Measurements from ENCODE around the gene YBX2.
"Not testable (repeated sequence)": the region's sequence is repeated elsewhere in the genome, so short reads cannot be mapped to it uniquely, and the experiment has no call there.

The YBX2 gene

GRCh38 chr17:7294614-7295153 lies at the start of gene YBX2:
Gene YBX2, minus strand, starts transcription at chr17:7294639. Its CDS starts 139 bp downstream, at chr17:7294500.
- no peak for DNase-seq

GRCh38 chr17:7343250-7343649 lies 48.8 kb upstream of the YBX2 start:
- no peak for DNase-seq

- no peak for DNase-seq
Observed at GRCh38 chr17:7341842-7342241, 47.4 kb upstream of the YBX2 start.

- no peak for DNase-seq
Observed at GRCh38 chr17:7340179-7340578, 45.7 kb upstream of the YBX2 start.

GRCh38 chr17:7337600-7337999 lies 43.2 kb upstream of the YBX2 start:
- DNase-seq: not testable (repeated sequence)

- peak; percentile 46 for DNase-seq
Observed at GRCh38 chr17:7336240-7337175, 42.1 kb upstream of the YBX2 start, which contains the start of gene ACAP1. Gene ACAP1, plus strand, starts transcription at chr17:7336529. Its CDS starts 206 bp downstream, at chr17:7336735.

GRCh38 chr17:7335765-7336164 lies 41.3 kb upstream of the YBX2 start:
- not testable (repeated sequence) for DNase-seq

GRCh38 chr17:7334938-7335538 lies 40.6 kb upstream of the YBX2 start:
- DNase-seq: no peak

- not testable (repeated sequence) for DNase-seq
Observed at GRCh38 chr17:7332600-7333069, 38.2 kb upstream of the YBX2 start.

- no peak for DNase-seq
Observed at GRCh38 chr17:7332111-7332510, 37.7 kb upstream of the YBX2 start.

GRCh38 chr17:7330638-7331015 lies 36.2 kb upstream of the YBX2 start:
- no peak for DNase-seq

- DNase-seq: peak; percentile 51
Observed at GRCh38 chr17:7329997-7330637, 35.7 kb upstream of the YBX2 start.

- DNase-seq: peak; percentile 85
Observed at GRCh38 chr17:7329374-7329996, 35.0 kb upstream of the YBX2 start.

- no peak for DNase-seq
Observed at GRCh38 chr17:7328840-7329373, 34.5 kb upstream of the YBX2 start, which contains the start of gene NEURL4. Gene NEURL4, minus strand, starts transcription at chr17:7329335. Its CDS starts 23 bp downstream, at chr17:7329312.

GRCh38 chr17:7328009-7328408 lies 33.6 kb upstream of the YBX2 start:
- no peak for DNase-seq

GRCh38 chr17:7327501-7327900 lies 33.1 kb upstream of the YBX2 start:
- DNase-seq: no peak

- DNase-seq: no peak
Observed at GRCh38 chr17:7327056-7327455, 32.6 kb upstream of the YBX2 start.

GRCh38 chr17:7326186-7326585 lies 31.7 kb upstream of the YBX2 start:
- DNase-seq: no peak

- DNase-seq: no peak
Observed at GRCh38 chr17:7325031-7325528, 30.6 kb upstream of the YBX2 start.

GRCh38 chr17:7324438-7324779 lies 30.0 kb upstream of the YBX2 start:
- DNase-seq: no peak

- DNase-seq: no peak
Observed at GRCh38 chr17:7323731-7324437, 29.4 kb upstream of the YBX2 start.
